ENCODE data around the gene SNRPF.

SNRPF gene

DNA sequence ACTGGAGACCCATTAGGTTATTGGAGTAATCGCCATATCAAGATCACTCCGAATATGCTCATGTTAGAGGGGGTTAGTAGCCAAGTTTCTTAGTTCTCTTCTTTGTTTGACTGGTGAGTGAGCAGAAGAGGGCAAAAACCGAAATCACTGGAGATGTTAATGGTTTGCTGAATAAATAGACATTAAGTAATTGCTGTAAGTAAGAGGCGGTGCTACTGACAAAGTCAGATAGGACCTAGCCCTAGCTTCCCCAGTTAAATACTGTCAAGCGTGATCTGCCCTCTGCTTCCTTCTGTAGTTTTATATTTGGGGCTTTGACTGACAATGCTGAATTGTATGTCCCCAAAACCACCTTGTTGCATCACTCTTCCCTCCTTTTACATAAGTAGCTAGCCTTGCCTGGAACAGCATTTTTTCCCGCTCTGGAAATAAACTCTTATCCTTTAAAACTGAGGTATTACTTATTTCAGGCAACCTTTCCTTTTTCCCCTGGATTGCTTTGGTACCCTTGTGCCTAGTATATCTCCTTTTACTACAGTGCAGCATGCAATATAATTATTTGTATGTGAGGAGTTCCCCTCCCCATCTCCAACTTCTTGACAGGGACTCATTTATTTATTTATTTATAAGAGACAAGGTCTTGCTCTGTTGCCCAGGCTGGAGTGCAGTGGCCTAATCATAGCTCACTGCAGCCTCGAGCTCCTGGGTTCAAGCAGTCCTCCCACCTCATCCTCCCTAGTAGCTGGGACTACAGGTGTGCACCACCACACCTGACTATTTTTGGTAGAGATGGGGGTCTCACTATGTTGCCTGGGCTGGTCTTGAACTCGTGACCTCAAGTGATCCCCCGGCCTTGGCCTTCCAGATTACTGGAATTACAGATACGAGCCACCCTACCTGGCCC lies 1.4 kb downstream of the SNRPF start:
- no peak for DNase-seq

DNA sequence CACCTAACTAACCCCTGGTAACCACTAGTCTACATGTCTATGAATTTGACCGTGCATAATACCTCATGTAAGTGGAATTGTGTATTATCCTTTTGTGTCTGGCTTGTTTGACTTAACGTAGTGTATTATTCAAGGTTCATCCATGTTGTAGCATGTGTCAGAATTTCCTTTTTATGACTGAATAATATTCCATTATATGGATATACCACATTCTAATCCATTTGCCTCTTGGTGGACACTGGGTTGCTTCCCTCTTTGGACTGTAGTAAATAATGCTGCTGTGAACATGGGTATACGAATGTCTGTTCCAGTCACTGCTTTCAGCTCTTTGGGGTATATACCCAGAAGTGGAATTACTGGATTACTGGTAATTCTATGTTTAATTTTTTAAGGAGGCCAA lies 3.3 kb downstream of the SNRPF start:
- DNase-seq = no peak

DNA sequence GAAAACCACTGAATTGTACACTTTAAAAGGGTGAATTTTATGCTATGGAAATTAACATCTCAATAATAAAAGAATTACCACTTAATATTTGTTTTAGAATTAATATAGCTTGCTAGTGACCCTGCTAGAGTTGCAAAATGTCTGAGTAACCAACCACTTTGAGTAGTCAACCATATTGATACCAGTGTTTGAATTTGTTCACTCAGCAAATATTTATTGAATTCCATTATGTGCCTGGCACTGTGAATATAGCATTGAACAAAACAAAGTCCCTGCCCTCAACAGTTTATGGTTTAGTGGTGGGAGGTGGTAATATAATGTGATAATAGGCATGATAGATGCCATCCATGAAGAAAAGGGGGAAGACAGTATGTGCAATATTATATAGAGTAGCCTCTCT lies 4.6 kb downstream of the SNRPF start:
- no peak for DNase-seq

DNA sequence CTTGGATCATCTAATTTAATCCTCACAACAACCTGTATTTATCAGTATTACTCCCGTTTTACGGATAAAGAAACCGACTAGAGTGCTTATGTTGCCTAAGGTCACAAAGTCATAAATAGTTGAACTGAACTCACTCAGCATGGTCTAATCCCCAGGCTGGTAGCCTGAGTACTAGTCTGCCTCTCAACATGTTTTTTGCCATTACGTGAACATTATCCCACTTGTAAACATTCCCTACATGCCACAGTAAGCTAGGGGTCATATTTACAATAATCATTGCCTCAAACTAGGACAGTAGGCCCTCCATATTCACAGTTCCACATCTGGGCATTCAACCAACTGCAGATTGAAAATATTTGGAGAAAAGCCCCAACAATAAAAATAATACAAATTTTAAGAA lies 12.1 kb downstream of the SNRPF start:
- DNase-seq = no peak

DNA sequence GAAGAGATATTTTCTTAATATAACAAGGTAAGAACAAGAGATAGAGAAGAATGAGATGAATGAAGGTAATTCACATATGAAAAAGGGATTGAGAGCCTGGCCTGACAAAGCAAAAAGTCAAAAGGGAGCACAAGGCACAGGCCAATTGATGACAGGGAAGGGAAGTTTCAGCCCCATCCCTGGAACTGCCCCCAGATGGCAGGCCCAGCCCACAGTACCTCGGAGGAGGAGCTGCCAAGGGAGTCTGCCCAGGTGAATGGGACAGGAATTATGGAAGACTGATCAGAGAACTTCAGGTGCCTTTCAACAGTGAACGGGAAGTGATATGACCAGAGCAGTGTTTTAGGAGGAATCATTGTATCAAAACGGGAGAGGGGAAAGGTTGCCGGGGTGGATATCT lies 15.7 kb downstream of the SNRPF start:
- no peak for DNase-seq

DNA sequence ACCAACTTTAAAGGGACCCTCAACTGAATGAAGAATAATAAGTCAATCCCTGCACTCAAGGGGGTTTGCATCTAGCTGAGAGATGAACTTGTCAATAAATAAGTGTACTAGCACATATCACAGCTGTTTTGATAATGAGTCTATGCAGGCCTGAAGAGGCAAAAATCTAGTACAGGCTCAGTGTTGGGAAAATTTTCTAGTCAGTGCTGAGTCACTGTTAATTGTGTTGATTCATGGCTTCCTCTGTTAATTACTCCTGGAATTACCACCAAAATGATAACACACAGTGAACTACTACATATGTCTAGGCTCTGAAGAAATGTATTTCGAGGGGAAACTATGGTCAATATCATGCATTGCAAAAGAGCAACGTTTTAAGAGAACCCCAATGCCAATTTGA lies 18.9 kb downstream of the SNRPF start:
- DNase-seq = no peak

DNA sequence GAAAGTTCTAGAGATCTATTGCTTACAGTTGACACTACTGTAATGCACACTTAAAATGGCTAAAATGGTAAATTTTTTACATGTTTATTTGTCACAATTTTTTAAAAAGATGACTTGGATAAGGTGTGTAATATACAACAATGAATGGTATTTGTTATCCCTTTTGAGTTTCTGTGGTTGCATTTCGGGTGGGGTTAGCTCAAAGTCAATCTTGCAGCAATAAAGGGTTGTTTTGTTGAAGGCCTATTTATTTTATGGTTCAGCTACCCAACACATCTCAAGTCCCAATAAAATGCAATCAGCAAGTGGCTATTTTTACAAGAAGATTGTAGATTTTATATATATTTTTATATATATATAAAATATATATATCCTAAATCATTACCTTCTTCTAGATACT lies 22.1 kb downstream of the SNRPF start:
- no peak for DNase-seq

DNA sequence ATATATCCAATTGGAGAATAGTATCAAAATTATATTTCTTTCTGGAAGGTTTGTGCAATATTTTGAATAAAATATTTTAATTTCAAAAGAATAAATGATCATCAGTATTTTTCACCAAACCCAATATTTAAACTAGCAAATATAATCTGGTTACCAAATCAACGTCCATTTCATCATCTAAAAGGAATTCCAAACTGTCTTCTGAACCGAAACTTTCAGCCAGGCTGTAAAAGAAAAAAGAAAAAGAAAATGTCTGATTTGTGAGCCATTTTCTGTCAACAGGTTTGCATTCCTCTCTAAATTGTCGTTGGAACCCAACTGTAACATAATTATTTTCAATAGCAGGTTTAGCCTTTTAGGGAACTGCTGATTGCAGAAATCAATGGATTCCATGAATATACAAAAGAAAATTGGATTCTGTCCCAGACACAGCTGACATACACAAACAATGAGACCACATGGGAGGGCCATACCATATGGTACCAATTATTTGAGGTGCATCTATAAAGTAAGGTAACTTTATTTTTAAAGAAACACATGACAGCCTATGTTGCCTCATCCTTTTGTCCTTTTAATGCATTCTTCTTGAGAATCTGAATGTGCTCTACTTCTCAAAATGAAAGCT lies 22.7 kb downstream of the SNRPF start:
- peak; percentile 61 for DNase-seq

DNA sequence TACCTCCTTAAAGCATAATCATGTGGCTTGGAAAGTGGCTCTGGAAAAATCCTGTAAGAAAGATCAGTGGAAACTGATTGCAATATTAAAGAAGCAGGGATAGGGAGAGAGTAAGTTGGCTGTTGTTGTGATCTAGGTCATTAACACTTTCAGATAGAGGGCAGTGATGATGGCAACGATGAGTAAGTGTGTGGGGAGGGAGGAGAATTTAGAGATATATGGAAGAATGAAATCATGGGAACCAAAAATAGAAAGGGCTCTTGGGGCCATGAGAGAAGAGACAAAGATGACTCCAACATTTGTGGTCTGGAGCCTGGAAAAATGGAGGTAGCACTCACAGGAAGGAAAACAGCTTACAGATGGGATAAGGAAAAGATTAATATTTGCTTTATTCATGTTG lies 23.3 kb downstream of the SNRPF start:
- DNase-seq = no peak

DNA sequence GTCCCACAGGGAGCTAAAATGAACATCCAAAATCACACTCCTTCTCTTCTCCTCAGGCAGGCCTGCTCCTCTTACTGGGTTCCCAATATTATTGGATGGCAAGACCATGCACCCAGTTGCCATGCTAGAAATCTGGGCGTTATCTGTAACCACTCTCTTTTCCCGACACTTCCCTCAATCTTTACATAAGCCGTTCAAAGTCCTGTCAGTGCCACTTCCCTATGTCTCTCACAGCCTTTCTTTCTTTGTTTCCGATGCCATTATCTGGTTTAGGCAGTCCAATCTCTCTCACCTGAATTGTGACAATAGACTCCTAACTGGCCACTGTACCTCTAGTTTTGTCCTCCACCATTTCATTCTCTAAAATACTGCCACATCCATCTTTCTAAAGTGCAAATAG lies 24.1 kb downstream of the SNRPF start:
- DNase-seq = no peak

DNA sequence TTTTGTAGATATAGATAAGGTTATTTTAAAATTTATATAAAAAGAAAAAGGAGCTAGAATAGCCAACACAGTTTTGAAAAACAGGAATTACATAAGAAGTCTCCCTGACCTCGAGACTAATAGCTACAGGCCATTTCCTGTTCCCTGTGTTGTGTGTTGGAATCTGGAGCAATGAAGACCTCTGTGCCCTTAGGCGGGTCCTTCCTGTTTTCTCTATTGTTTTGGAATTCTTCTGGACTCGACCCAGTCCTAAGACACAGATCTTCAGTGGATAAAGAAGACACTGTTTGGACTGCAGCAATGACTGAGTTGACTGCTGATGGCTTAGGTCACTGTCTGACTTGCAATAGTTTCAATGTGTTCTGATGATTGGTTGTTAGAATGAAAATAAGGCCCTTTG lies 26.2 kb downstream of the SNRPF start:
- DNase-seq = no peak

DNA sequence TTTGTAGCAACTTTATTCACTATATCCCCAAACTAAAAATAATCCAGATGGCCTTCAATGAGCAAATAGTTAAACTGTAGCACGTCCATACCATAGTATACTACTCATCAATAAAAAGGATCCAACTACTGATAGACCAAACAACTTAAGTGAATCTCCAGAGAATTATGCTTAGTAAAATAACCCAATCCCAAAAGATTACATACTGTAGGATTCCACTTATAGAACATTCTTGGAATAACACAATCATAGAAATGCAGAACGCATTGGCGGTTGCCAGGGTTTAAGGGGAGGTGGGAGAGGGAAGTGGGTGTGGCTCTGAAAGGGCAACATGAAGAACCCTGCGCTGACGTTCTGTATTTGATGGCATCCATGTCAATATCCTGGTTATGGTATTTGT lies 28.6 kb downstream of the SNRPF start:
- DNase-seq = no peak

DNA sequence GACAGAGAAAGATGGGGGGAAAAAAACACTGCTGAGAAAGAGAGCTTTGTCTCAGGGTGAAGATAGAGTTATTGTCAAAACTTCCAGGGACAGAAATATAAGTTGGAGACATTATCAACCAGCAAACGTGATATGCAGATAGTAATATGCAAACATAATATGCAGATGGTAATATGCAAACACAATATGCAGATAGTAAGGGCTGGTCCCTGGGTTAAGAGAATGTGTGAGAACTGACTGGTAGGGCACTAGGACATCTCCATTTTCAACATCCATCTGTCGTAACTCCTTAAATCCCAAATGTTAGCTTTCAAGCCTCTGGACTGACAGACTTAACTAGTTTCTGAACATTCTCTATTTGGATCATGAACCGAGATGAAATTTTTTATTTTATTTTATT lies 32.2 kb downstream of the SNRPF start:
- no peak for DNase-seq

DNA sequence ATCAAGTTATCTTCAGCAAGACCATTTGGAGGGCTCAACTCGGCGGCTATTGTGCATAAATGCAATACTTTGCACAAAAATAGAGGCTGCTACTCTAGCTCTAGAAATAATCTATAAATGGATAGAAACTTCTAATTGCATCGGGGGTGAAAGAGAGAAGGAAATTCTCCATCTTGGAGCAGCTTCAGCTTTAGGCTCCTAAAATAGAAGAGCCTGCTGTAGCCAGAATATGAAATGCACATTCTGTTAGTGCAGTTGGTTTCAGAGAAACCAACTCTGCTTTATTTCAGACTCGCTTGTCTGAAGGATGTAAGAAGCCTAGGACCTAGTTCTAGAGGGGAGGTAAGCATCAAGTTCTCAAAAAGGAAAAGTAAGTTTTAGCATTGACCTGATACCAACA lies 38.1 kb downstream of the SNRPF start:
- no peak for DNase-seq

DNA sequence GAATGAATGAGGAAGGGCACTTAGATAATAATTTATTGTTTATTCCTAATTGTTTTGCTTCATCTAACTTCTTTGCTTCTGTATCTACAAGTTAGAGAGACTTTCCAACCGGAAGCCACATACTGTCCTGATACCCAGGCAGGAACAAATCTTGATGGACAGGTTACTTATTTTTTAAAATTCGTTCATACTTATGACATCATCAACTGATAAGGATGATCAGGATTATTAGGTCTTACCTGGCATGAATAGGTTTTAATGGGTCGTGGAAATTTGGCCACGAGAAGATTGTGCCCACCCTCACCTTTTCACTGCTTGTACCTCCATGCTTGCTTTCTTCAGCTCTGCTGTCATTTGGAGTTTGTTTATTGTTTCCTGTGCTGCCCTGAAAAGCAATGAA lies 39.3 kb downstream of the SNRPF start:
- no peak for DNase-seq

DNA sequence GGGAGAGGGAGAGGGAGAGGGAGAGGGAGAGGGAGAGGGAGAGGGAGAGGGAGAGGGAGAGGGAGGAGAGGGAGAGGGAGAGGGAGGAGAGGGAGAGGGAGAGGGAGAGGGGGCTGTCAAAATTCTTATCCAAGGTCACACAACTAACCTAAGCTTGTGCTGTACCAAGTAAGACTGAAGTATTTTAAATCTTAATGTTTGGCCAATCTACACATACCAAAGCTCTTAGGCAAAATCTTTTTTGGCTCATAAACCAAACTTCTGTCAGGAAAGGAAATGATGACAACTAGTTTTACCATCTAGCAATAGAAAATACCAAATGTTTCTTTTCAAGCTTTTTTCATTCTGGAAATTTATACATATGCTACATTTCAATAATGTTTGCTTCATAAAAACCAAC lies 49.8 kb downstream of the SNRPF start:
- no peak for DNase-seq

DNA sequence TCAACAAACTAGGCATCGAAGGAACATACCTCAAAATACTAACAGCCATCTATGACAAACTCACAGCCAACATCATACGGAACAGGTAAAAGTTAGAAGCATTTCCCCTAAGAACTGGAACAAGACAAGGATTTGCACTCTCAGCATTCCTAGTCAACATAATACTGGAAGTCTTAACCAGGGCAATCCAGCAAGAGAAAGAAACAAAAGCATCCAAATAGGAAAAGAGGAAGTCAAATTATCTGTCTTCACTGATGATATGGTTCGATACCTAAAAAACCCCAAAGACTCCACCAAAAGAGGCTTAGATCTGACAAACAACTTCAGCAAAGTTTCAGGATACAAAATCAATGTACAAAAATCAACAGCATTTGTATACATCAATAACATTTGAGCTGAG lies 51.1 kb downstream of the SNRPF start:
- DNase-seq = no peak

Data from NCI-H2171 treated with DMSO at 0.1 percent for 48 hours (cell line).